Measurements from ENCODE around the gene DOP1B. TPM values are rescaled to one million over a fixed set of nuclear protein-coding genes. Genes with fewer than 3 reads are reported as not detected.

DOP1B gene
- total RNA-seq, 4 donors from 2014 or later = 20.0 to 47.3 (median 33.5) TPM

DNA sequence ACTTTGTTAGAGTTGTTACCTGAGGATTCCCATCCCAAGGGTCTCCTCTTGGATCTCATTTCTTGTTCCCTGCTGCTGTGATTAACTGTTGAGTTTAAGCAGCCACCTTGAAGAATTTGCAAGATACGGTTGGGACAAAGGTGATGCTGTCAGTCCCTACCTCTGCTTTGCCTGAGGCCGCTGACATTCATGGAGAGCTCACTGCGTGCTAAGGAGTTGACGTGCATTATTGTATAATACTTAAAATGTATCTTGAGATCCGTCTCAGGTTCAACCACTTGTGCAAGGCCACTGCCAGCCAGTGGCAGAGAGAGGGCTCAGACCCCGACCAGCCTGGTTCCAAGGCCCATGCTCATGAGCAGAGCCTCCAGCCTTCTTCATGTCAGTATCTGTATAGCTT lies 14.2 kb downstream of the DOP1B start:
- TF ChIP-seq, protein P1, sequence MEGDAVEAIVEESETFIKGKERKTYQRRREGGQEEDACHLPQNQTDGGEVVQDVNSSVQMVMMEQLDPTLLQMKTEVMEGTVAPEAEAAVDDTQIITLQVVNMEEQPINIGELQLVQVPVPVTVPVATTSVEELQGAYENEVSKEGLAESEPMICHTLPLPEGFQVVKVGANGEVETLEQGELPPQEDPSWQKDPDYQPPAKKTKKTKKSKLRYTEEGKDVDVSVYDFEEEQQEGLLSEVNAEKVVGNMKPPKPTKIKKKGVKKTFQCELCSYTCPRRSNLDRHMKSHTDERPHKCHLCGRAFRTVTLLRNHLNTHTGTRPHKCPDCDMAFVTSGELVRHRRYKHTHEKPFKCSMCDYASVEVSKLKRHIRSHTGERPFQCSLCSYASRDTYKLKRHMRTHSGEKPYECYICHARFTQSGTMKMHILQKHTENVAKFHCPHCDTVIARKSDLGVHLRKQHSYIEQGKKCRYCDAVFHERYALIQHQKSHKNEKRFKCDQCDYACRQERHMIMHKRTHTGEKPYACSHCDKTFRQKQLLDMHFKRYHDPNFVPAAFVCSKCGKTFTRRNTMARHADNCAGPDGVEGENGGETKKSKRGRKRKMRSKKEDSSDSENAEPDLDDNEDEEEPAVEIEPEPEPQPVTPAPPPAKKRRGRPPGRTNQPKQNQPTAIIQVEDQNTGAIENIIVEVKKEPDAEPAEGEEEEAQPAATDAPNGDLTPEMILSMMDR (IDR thresholded peaks at IDR 0.05) = no peak
- no peak for TF ChIP-seq POLR2A (IDR thresholded peaks at IDR 0.05)
- intact Hi-C loops (cut with DNase I; ENCODE audit: low total_unique reads) = no loop called here
- WGBS, 2 donors = 91 to 93% methylated on average over 6 of the region's 6 CpGs
- H3K4me3 ChIP-seq (ENCODE audit: low read depth, poor library complexity, severe bottlenecking) = no peak overlapping the region
- no peak for DNase-seq (ENCODE audit: low spot score in 2 of 2)

DNA sequence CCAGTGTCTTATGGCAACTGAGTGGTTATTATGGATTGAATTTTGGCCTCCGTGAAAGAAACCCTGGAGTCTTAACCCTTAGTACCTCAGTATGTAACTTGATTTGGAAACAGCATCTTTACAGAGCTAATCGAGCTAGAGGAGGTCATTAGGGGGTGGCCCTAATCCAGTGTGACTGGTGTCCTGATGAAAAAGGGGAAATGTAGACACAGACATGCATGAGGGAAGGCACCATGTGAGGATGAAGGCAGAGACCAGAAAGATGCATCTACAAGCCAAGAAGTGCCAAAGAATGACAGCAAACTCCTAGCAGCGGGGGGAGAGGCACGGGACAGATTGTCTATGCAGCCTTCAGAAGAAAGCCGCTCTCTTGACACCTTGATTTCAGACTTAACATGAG lies 14.7 kb downstream of the DOP1B start:
- intact Hi-C loops (cut with DNase I; ENCODE audit: low total_unique reads) = no loop called here
- no peak for TF ChIP-seq POLR2A (IDR thresholded peaks at IDR 0.05)
- TF ChIP-seq, protein P1 (IDR thresholded peaks at IDR 0.05) = no peak
- H3K4me3 ChIP-seq (ENCODE audit: low read depth, poor library complexity, severe bottlenecking) = no peak overlapping the region
- WGBS, 2 donors = 83 to 88% methylated on average over 5 of the region's 5 CpGs
- no peak for DNase-seq (ENCODE audit: low spot score in 2 of 2)

DNA sequence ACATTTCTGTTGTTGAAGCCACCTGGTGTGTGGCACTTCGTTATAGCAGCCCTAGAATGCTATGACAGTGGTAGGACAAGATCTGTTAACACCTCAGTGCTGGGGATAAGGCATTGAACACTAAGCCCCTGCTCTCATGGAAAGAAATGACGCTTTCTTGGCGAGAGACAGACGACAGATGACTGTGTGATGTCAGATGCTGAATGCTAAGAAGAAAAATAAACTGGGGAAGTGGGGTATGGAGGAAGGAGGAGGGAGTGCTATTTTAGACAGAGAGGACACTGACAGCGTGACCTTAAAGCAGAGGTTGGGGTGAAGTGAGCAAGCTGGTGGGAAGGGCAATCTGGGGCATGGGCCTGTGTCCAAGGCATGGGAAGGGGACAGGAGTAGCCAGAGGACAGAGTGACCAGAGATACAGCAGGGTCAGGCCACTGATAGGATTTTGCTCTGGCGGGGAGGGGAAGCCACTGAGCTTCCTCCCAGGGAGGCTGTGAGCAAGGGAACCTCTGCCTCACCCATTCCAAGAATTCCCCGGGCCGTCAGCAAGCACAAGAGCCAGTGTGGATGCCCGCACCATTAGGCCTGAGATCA lies 15.2 kb downstream of the DOP1B start:
- intact Hi-C loops (cut with DNase I; ENCODE audit: low total_unique reads) = no loop called here
- TF ChIP-seq POLR2A (IDR thresholded peaks at IDR 0.05) = no peak
- TF ChIP-seq, protein P1 (IDR thresholded peaks at IDR 0.05) = no peak
- no peak overlapping the region for H3K4me3 ChIP-seq (ENCODE audit: low read depth, poor library complexity, severe bottlenecking)
- DNase-seq (ENCODE audit: low spot score in 2 of 2) = no peak
- WGBS, 2 donors = 83 to 85% methylated on average over 9 of the region's 9 CpGs

DNA sequence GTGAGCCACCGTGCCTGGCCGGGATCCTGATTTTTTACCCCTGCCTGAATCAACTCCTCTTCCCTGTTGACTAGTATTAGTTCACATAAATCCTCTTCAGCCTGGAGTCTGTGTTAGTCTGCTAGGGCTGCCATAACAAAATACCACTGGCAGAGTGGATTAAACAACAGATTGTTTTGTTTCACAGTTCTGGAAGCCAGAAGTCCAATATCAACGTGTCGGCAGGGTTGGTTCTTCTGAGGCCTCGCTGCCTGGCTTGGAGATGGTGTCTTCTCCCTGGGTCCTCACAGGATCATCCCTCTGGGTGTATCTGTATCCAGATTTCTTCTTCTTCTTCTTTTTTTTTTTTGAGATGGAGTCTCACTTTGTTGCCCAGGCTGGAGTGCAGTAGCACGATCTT lies 18.2 kb downstream of the DOP1B start:
- TF ChIP-seq, protein P1 (IDR thresholded peaks at IDR 0.05) = no peak
- no peak for TF ChIP-seq POLR2A (IDR thresholded peaks at IDR 0.05)
- DNase-seq (ENCODE audit: low spot score in 2 of 2) = no peak
- intact Hi-C loops (cut with DNase I; ENCODE audit: low total_unique reads) = no loop called here
- no peak overlapping the region for H3K4me3 ChIP-seq (ENCODE audit: low read depth, poor library complexity, severe bottlenecking)
- WGBS, 2 donors = 95 to 97% methylated on average over 6 of the region's 6 CpGs

DNA sequence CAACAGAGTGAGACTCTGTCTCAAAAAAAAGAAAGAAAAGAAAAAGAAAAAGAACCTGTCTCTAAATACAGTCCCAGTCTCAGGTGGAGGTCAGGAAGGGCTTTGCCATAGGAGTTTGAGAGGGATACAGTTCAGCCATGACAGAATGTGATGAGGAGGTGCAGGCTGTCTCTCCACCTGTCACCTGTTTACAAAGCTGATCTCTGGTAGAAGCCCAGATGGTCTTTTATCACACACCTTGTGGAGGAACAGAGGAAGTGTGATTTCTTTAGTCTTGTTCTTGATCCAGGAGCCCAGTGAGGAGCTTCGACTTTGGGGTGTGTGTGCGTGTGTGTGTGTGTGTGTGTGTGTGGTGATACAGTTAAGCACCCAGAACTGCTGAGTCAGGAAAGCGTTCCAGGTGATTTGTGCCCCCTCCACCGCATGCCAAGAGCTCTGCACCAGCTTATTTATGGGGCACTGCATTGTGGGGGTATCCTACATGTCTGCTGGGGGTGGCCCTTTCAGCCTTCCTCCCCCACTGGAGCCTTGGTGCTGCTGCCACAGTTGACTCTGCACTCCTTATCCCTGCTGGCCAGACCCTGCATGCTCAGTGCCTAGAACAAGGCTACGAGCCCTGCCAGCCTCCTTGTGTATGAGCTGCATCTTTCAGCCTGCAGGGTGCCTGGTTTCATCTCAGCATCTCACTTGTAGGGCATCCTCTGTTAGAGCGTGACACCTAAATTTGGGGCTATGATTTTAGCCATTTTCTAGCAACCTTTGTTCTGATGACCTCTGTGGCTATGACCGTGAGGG lies 19.3 kb downstream of the DOP1B start:
- 77 to 82% methylated on average over 7 of the region's 7 CpGs for WGBS, 2 donors
- TF ChIP-seq, protein P1 (IDR thresholded peaks at IDR 0.05) = no peak
- TF ChIP-seq POLR2A (IDR thresholded peaks at IDR 0.05) = no peak
- H3K4me3 ChIP-seq (ENCODE audit: low read depth, poor library complexity, severe bottlenecking) = no peak overlapping the region
- DNase-seq (ENCODE audit: low spot score in 2 of 2) = no peak
- intact Hi-C loops (cut with DNase I; ENCODE audit: low total_unique reads) = no loop called here

Data from lower leg skin (tissue), 4 donors.